GM12872 (cell line): ENCODE measurements around the gene ARHGDIG.

Experiments
- CTCF ChIP-seq: IDR thresholded peaks from 3 replicates; pipeline ENCODE4 v1.5.1; 2011; ENCODE audit warnings: low read depth, mild to moderate bottlenecking, low read length, moderate library complexity; ENCODE audit not compliant: insufficient read depth

The ARHGDIG gene

DNA sequence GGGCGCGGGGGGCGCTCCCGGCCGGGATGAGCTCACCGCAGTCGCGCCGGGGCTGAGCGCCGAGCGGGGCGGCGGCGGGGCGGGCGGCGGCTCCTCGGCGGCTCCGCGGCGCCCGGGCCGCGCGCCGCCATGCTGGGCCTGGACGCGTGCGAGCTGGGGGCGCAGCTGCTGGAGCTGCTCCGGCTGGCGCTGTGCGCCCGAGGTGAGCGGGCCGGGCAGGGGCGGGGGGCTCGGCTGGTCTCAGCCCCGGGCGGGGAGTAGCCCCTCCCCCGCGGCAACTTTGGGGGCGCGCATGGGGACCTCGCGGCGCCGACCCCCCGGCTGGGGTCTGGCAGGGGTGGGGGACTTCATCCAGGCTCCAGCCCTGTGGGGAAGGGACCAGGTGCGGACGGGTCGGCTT lies at the start of gene ARHGDIG:
Gene ARHGDIG, plus strand, starts transcription at position 40 of the 400 bp plus-strand sequence. Its CDS starts 90 bp downstream, at position 130.
- TF ChIP-seq CTCF = no peak

DNA sequence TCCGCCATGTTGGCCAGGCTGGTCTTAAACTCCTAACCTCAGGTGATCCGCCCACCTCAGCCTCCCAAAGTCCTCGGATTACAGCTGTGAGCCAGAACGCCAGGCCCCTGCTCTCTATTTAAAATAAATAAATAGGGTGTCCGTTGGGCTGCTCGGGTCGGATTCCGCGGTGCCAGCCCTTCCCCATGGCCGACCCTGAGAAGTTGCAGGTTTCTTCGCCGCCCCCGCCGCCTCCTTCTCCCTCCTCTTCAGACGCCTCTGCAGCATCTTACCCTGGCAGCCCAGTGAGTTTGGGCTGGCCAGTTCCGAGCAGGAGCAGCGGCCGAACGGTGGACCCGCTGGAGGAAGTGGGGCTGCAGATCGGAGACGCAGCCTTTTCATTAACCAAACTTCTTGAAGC lies 49.4 kb upstream of the ARHGDIG start:
- no peak for TF ChIP-seq CTCF

DNA sequence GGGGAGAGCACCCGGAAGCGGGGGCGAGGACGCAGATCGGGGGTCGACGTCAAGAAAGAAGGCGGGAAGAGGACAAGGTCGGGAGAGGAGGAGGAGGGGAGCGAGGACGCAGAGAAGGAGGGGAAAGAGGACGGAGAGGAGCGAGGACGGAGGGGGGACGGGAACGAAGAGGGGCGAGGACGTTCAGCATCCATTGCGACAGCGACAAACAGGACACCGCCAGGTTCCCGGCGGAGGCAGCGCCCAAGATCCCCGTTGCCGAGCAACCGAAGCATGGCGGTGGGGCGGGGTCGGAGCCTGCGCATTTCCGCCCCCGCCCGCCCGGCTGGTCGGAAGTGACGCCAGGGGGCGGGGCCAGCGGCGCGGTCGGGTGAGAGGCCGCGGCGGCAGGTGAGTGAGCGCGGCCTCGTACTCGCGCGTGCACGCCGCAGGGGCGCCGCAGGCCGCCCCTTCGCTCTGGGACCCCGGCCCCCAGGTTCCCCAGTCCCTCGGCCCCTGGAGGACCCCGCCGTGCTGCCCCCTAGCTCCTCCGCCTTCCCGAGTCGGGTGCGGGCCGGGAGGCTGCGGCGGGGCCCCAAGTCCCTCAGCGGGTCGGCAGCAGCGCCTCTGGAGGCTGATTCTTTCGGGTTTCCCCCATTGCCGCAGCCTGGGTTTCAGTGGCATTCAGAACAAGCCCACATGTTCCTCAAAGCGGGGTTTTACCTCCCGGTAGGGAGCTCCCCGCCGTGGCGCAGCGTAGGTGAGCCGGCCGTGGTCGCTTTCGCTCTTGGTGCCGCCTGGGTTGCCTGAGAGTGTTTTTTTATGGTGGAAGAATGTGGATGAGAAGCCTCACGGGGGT lies 45.7 kb upstream of the ARHGDIG start, which contains the start of gene FAM234A:
Gene FAM234A, plus strand, starts transcription at position 354 of the 838 bp plus-strand sequence. CDS start 19,593 bp downstream, outside the sequence.
- TF ChIP-seq CTCF = peak; percentile 62

- no peak for TF ChIP-seq CTCF
Observed at GRCh38 chr16:239948-240277, 40.5 kb upstream of the ARHGDIG start.

GRCh38 chr16:240559-240958 lies 39.8 kb upstream of the ARHGDIG start:
- TF ChIP-seq CTCF = no peak

GRCh38 chr16:242281-242680 lies 38.1 kb upstream of the ARHGDIG start:
- no peak for TF ChIP-seq CTCF

- TF ChIP-seq CTCF = no peak
Observed at GRCh38 chr16:243348-243747, 37.0 kb upstream of the ARHGDIG start.
